ENCODE measurements around the gene NR4A1. TPM values are rescaled to one million over a fixed set of nuclear protein-coding genes. Genes with fewer than 3 reads are reported as not detected.
A peak's percentile ranks its signal among the peaks of the same experiment; 100 is the strongest.

Gene NR4A1
- total RNA-seq, 2 donors from 2014 or later: 51.1 to 52.0 TPM

- Histone ChIP-seq H3K9ac (ENCODE audit: low read depth in 2 of 2, low read length in 2 of 2) (peak overlapping the region; percentile 1 to 2), H3K36me3 (no peaks in the 10 kb centered on the region), H3K27me3 (no peaks in the 10 kb centered on the region), H3K4me3 (no peak overlapping the region), H3K27ac (peak overlapping the region; percentile 53), H3K4me1 (peaks cover 9% of the 10 kb centered on the region), H3K9me3 (no peaks in the 10 kb centered on the region)
- TF ChIP-seq, protein P1, sequence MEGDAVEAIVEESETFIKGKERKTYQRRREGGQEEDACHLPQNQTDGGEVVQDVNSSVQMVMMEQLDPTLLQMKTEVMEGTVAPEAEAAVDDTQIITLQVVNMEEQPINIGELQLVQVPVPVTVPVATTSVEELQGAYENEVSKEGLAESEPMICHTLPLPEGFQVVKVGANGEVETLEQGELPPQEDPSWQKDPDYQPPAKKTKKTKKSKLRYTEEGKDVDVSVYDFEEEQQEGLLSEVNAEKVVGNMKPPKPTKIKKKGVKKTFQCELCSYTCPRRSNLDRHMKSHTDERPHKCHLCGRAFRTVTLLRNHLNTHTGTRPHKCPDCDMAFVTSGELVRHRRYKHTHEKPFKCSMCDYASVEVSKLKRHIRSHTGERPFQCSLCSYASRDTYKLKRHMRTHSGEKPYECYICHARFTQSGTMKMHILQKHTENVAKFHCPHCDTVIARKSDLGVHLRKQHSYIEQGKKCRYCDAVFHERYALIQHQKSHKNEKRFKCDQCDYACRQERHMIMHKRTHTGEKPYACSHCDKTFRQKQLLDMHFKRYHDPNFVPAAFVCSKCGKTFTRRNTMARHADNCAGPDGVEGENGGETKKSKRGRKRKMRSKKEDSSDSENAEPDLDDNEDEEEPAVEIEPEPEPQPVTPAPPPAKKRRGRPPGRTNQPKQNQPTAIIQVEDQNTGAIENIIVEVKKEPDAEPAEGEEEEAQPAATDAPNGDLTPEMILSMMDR (IDR thresholded peaks at IDR 0.05): no peak
- intact Hi-C loops (cut with DNase I): no loop called here
- DNase-seq: no peak
Measured at GRCh38 chr12:52043386-52044212, 7.6 kb upstream of the NR4A1 start.

GRCh38 chr12:52044292-52044983 lies 6.8 kb upstream of the NR4A1 start:
- DNase-seq: no peak
- H3K27me3 ChIP-seq: no peaks in the 10 kb centered on the region
- intact Hi-C loops (cut with DNase I): no loop called here
- H3K4me3 ChIP-seq: no peak overlapping the region
- no peaks in the 10 kb centered on the region for H3K9me3 ChIP-seq
- TF ChIP-seq, protein P1 (IDR thresholded peaks at IDR 0.05): no peak
- H3K4me1 ChIP-seq: peaks cover 9% of the 10 kb centered on the region
- H3K27ac ChIP-seq: peak overlapping the region; percentile 53
- H3K9ac ChIP-seq (ENCODE audit: low read depth in 2 of 2, low read length in 2 of 2): peak overlapping the region; percentile 1 to 2
- H3K36me3 ChIP-seq: no peaks in the 10 kb centered on the region

DNA sequence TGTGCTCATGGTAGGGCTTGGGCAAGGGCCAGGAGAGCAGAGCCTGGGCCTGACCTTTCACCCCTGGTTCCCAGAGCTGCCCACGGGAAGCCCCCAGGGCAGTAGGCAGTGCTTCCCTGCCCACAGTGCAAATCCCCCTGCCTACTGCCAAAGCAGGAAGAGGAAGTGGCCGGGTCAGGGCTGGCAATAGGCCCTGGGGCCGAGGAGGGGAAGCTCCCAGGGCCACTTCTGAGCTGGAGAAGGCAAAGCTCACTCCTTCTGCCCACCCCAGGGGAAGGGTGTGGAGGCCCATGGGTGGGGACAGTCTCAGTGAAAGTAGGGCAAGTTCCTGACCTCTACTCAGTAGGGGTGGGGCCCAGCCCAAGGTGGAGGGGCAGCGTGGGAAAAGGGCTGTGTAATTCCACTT lies 5.4 kb upstream of the NR4A1 start:
- Histone ChIP-seq H3K9ac (ENCODE audit: low read depth in 2 of 2, low read length in 2 of 2) (peak overlapping the region; percentile 61 to 64), H3K4me1 (peaks cover 17% of the 10 kb centered on the region), H3K27ac (peak overlapping the region; percentile 40), H3K36me3 (no peaks in the 10 kb centered on the region), H3K4me3 (no peak overlapping the region), H3K9me3 (no peaks in the 10 kb centered on the region), H3K27me3 (no peaks in the 10 kb centered on the region)
- DNase-seq: peak; percentile 82
- TF ChIP-seq, protein P1 (IDR thresholded peaks at IDR 0.05): no peak
- intact Hi-C loops (cut with DNase I): no loop called here

- H3K4me3 ChIP-seq: no peak overlapping the region
- H3K27ac ChIP-seq: no peak overlapping the region
- H3K36me3 ChIP-seq: no peaks in the 10 kb centered on the region
- intact Hi-C loops (cut with DNase I): no loop called here
- TF ChIP-seq, protein P1 (IDR thresholded peaks at IDR 0.05): no peak
- no peak overlapping the region for H3K9ac ChIP-seq (ENCODE audit: low read depth in 2 of 2, low read length in 2 of 2)
- H3K4me1 ChIP-seq: peaks cover 17% of the 10 kb centered on the region
- no peaks in the 10 kb centered on the region for H3K27me3 ChIP-seq
- DNase-seq: no peak
- no peaks in the 10 kb centered on the region for H3K9me3 ChIP-seq
Measured at GRCh38 chr12:52046859-52047258, 4.4 kb upstream of the NR4A1 start.

- TF ChIP-seq, protein P1 (IDR thresholded peaks at IDR 0.05): no peak
- Histone ChIP-seq H3K27me3 (no peaks in the 10 kb centered on the region), H3K4me3 (no peak overlapping the region), H3K4me1 (peaks cover 17% of the 10 kb centered on the region), H3K9ac (ENCODE audit: low read depth in 2 of 2, low read length in 2 of 2) (no peak overlapping the region), H3K9me3 (no peaks in the 10 kb centered on the region), H3K27ac (no peak overlapping the region), H3K36me3 (no peaks in the 10 kb centered on the region)
- intact Hi-C loops (cut with DNase I): no loop called here
- DNase-seq: no peak
Measured at GRCh38 chr12:52049286-52049685, 2.0 kb upstream of the NR4A1 start.

All from colonic mucosa (tissue), 4 donors.